RWPE2 (cell line): ENCODE results near the gene GATAD2A.

ENCODE experiments used
- ATAC-seq: fragments of 200-7000 bp; cut with Tn5 transposase; 3 replicates; pipeline ENCODE4 v1.9.1; 2021; ENCODE audit warnings: low read depth
- DNase-seq: peaks from one replicate; pipeline ENCODE4 v3.0.0-alpha.2; 2020; ENCODE audit warnings: low spot score
- H3K27ac ChIP-seq: fragments of 450-650 bp; 2 replicates; pipeline ENCODE4 v1.5.1; 2017; ENCODE audit warnings: mild to moderate bottlenecking; ENCODE audit not compliant: poor library complexity, severe bottlenecking
- H3K27me3 ChIP-seq: fragments of 250-450 bp; sonication (Bioruptor Pico); 2 replicates; pipeline ENCODE4 v1.5.1; 2021; ENCODE audit warnings: mild to moderate bottlenecking, moderate library complexity; ENCODE audit not compliant: insufficient read depth, poor library complexity, severe bottlenecking
- H3K36me3 ChIP-seq: fragments of 250-450 bp; sonication (Bioruptor Pico); 2 replicates; pipeline ENCODE4 v1.5.1; 2020; ENCODE audit warnings: low read depth, mild to moderate bottlenecking, moderate library complexity
- H3K4me1 ChIP-seq: fragments of 250-450 bp; sonication (Bioruptor Pico); 2 replicates; pipeline ENCODE4 v1.5.1; 2021; ENCODE audit warnings: mild to moderate bottlenecking, moderate library complexity; ENCODE audit not compliant: insufficient read depth, poor library complexity, severe bottlenecking
- H3K4me3 ChIP-seq: fragments of 250-450 bp; sonication (Bioruptor Pico); 2 replicates; pipeline ENCODE4 v1.5.1; 2021; ENCODE audit warnings: mild to moderate bottlenecking, moderate library complexity; ENCODE audit not compliant: severe bottlenecking
- H3K9me3 ChIP-seq: fragments of 250-450 bp; sonication (Bioruptor Pico); 2 replicates; pipeline ENCODE4 v1.5.1; 2021; ENCODE audit warnings: mild to moderate bottlenecking, moderate library complexity; ENCODE audit not compliant: severe bottlenecking
- TF ChIP-seq, protein P1 (sequence below): fragments of 450-650 bp; IDR thresholded peaks from one replicate; pipeline ENCODE4 v1.5.1; 2017; ENCODE audit warnings: mild to moderate bottlenecking, moderate library complexity; ENCODE audit not compliant: poor library complexity, severe bottlenecking

Gene GATAD2A

DNA sequence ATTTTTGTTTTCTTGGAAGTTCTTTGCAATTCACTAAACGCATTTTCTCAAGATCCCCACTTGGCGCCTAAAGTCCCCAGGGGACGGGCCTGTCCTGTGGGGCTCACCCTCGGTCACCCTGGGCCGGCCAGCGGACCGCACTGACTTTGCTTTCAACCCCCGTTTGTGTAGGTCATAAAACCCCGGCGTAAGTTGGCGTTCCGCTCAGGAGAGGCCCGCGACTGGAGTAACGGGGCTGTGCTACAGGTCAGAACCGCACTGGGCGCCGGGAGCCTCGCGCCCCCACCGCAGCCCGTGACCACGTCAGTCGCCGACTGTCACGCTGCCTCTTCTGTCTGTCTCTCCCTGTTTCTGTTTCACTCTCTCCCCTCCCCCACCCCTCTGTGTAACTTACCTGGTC lies 96.3 kb downstream of the GATAD2A start:
- Histone ChIP-seq H3K27ac (no peak overlapping the region), H3K4me3 (no peak overlapping the region), H3K4me1 (no peaks in the 10 kb centered on the region), H3K27me3 (no peaks in the 10 kb centered on the region), H3K9me3 (no peaks in the 10 kb centered on the region), H3K36me3 (peaks cover 70% of the 10 kb centered on the region)
- no peak for DNase-seq
- TF ChIP-seq, protein P1, sequence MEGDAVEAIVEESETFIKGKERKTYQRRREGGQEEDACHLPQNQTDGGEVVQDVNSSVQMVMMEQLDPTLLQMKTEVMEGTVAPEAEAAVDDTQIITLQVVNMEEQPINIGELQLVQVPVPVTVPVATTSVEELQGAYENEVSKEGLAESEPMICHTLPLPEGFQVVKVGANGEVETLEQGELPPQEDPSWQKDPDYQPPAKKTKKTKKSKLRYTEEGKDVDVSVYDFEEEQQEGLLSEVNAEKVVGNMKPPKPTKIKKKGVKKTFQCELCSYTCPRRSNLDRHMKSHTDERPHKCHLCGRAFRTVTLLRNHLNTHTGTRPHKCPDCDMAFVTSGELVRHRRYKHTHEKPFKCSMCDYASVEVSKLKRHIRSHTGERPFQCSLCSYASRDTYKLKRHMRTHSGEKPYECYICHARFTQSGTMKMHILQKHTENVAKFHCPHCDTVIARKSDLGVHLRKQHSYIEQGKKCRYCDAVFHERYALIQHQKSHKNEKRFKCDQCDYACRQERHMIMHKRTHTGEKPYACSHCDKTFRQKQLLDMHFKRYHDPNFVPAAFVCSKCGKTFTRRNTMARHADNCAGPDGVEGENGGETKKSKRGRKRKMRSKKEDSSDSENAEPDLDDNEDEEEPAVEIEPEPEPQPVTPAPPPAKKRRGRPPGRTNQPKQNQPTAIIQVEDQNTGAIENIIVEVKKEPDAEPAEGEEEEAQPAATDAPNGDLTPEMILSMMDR: no peak
- no peak for ATAC-seq

DNA sequence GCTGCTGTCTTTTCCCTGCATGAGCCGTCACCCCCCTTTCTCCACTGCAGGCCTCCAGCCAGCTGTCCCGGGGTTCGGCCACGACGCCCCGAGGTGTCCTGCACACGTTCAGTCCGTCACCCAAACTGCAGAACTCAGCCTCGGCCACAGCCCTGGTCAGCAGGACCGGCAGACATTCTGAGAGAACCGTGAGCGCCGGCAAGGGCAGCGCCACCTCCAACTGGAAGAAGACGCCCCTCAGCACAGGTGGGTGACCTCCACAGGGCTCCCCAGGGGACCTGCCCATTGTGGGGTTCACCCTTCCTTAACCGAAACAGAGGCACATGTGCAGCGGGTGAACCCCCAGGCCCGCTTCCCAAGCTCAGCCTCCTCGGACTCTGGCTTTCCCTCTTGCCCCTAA lies 96.8 kb downstream of the GATAD2A start:
- no peaks in the 10 kb centered on the region for H3K9me3 ChIP-seq
- no peaks in the 10 kb centered on the region for H3K4me1 ChIP-seq
- H3K4me3 ChIP-seq: no peak overlapping the region
- ATAC-seq: no peak
- H3K36me3 ChIP-seq: peaks cover 66% of the 10 kb centered on the region
- TF ChIP-seq, protein P1: no peak
- no peak overlapping the region for H3K27ac ChIP-seq
- H3K27me3 ChIP-seq: no peaks in the 10 kb centered on the region
- DNase-seq: no peak

DNA sequence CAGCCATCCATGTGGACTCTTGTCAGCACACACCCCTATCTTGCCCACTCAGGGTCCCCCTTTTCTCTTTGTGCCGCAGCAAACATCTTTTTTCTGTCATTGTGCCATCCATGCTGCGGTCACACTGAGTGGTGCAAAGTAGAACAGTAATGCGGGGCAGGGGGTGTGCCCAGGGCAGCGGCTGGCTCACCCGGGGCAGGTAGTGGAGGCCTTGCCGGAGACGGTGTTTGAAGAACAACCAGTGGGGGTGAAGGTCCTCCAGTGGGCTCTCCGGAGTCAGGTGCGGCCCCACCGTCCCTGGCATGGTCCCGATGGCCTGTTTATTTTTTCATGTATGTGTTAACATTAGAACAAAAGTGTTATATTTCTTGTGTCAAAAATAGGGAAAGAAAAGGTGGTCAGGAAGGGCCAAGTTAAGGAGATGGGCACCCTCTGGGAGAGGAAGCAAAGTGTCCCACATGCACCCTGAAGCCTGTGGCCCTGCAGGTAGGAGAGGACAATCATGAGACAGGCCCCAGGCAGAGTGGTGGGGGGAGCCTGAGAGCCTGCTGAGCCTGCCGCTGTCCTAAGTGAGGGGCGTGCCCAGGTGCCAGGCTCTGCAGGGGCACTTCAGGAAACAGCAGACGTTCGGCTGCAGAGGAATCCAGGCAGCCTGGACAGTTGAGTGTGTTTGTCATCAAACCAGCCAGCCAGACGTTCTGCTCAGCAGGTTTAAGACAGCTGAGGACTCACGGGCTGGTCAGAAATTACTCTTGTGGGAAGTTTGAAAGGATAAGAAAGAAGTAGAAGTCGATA lies 97.5 kb downstream of the GATAD2A start:
- no peak for ATAC-seq
- no peak overlapping the region for H3K27ac ChIP-seq
- no peak overlapping the region for H3K4me3 ChIP-seq
- H3K27me3 ChIP-seq: no peaks in the 10 kb centered on the region
- no peak for DNase-seq
- TF ChIP-seq, protein P1: no peak
- H3K4me1 ChIP-seq: no peaks in the 10 kb centered on the region
- H3K36me3 ChIP-seq: peaks cover 60% of the 10 kb centered on the region
- H3K9me3 ChIP-seq: no peaks in the 10 kb centered on the region

DNA sequence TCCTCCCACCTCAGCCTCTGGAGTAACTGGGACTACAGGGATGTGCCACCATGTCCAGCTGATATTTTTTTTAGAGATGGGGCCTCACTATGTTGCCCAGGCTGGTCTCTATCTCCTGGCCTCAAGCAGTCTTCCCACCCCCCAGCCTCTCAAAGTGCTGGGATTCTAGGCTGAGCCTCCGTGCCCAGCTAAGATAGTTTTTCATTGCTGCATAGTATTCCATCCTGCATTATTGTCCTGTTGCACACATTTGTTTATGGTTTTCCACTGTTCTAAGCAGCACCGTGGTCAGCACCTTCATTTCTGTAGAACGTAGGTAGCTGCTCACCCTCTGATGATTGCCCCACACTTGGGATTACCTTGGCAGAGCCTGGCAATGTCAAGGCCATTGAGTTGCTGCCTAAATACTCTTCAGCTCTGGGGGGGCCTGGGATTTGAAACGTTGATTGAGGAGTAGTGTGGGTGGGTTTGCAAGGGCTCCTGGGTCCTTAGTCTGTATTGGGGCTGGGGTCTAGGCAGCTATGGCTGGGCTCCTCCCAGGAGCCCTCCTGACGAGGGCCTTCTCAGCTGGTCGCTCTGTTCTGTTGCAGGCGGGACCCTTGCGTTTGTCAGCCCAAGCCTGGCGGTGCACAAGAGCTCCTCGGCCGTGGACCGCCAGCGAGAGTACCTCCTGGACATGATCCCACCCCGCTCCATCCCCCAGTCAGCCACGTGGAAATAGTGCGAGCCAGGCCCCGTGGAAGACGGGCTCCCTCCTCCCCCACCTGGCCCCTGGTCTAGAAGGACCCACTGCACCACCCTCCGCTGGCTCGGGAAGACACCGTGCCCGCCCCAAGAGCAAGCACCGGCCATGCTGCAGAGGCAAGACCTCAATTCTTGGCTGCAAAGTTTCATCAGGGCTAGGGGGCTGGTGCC lies 99.5 kb downstream of the GATAD2A start:
- no peak overlapping the region for H3K4me3 ChIP-seq
- no peaks in the 10 kb centered on the region for H3K9me3 ChIP-seq
- H3K27ac ChIP-seq: no peak overlapping the region
- TF ChIP-seq, protein P1: no peak
- no peak for ATAC-seq
- H3K27me3 ChIP-seq: no peaks in the 10 kb centered on the region
- H3K4me1 ChIP-seq: no peaks in the 10 kb centered on the region
- H3K36me3 ChIP-seq: peaks cover 45% of the 10 kb centered on the region
- no peak for DNase-seq
